A673 (cell line): Measurements from ENCODE around the gene RPS6KA5.

ENCODE experiments used
- EZH2 ChIP-seq: fragments of 200-600 bp; sonication (generic); IDR thresholded peaks from 2 replicates; pipeline ENCODE4 v1.6.1; 2017; ENCODE audit warnings: borderline replicate concordance, low read depth, mild to moderate bottlenecking, mixed read lengths, antibody characterized with exemption, low read length; ENCODE audit not compliant: poor library complexity, severe bottlenecking
- TF ChIP-seq, protein P1 (sequence below): fragments of 300-800, 200-600 bp; sonication (generic); conservative IDR thresholded peaks from 2 replicates; pipeline ENCODE4 v1.5.1; 2017; ENCODE audit warnings: low read depth, mild to moderate bottlenecking, antibody characterized with exemption, low read length, moderate library complexity, mixed read lengths

- TF ChIP-seq, protein P1, sequence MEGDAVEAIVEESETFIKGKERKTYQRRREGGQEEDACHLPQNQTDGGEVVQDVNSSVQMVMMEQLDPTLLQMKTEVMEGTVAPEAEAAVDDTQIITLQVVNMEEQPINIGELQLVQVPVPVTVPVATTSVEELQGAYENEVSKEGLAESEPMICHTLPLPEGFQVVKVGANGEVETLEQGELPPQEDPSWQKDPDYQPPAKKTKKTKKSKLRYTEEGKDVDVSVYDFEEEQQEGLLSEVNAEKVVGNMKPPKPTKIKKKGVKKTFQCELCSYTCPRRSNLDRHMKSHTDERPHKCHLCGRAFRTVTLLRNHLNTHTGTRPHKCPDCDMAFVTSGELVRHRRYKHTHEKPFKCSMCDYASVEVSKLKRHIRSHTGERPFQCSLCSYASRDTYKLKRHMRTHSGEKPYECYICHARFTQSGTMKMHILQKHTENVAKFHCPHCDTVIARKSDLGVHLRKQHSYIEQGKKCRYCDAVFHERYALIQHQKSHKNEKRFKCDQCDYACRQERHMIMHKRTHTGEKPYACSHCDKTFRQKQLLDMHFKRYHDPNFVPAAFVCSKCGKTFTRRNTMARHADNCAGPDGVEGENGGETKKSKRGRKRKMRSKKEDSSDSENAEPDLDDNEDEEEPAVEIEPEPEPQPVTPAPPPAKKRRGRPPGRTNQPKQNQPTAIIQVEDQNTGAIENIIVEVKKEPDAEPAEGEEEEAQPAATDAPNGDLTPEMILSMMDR, result no peak
- TF ChIP-seq EZH2, result no peak
Observed at GRCh38 chr14:90966493-90966892, 93.9 kb downstream of the RPS6KA5 start.
